Mammary epithelial cell (primary cell): ENCODE data around the gene PROM1.

Source experiments
- CTCF ChIP-seq, 2 donors: IDR thresholded peaks in 1 of 2; conservative IDR thresholded peaks in 1 of 2; 2 replicates each; pipeline ENCODE4 v1.5.1; 2011 to 2012; ENCODE audit warnings: inconsistent platforms in 2 of 2, low read length in 2 of 2, mild to moderate bottlenecking in 2 of 2, control low read depth in 1 of 2, low read depth in 1 of 2; ENCODE audit not compliant: insufficient read depth in 1 of 2; ENCODE audit errors: extremely low read depth in 1 of 2
- EZH2 ChIP-seq: IDR thresholded peaks from 2 replicates; pipeline ENCODE4 v1.6.1; 2012; ENCODE audit warnings: low read length, inconsistent platforms, borderline replicate concordance

DNA sequence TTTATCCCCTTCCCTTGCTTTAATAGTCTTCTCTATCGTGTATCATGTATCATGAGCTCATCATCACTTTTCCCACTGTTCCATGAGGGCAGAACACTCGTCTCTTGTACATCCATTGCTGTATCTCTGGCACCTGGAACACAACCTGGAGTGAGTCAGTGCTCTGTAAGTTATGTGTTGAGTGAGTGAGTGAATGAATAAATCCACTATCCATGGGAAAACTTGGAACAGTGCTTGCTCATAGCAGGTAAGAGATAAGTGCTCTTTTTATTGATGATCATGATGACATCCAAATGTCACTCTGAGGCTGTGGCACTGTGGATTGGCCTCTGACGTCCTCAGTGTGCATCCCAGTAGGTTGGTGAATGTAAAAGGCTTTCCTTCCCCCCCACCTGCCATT is 149.6 kb downstream of the PROM1 start:
- no peak for TF ChIP-seq CTCF (conservative IDR thresholded peaks at IDR 0.05 in 1 of 2, IDR thresholded peaks at IDR 0.05 in 1 of 2; ENCODE audit: extremely low read depth in 1 of 2, insufficient read depth in 1 of 2, low read depth in 1 of 2, low read length in 2 of 2)
- no peak for TF ChIP-seq EZH2
